ENCODE data around the gene GMDS. TPM values are rescaled to one million over a fixed set of nuclear protein-coding genes. Genes with fewer than 3 reads are reported as not detected.

GMDS gene
- total RNA-seq, 2 experiments from 2014 or later: 13.9 to 16.4 TPM

DNA sequence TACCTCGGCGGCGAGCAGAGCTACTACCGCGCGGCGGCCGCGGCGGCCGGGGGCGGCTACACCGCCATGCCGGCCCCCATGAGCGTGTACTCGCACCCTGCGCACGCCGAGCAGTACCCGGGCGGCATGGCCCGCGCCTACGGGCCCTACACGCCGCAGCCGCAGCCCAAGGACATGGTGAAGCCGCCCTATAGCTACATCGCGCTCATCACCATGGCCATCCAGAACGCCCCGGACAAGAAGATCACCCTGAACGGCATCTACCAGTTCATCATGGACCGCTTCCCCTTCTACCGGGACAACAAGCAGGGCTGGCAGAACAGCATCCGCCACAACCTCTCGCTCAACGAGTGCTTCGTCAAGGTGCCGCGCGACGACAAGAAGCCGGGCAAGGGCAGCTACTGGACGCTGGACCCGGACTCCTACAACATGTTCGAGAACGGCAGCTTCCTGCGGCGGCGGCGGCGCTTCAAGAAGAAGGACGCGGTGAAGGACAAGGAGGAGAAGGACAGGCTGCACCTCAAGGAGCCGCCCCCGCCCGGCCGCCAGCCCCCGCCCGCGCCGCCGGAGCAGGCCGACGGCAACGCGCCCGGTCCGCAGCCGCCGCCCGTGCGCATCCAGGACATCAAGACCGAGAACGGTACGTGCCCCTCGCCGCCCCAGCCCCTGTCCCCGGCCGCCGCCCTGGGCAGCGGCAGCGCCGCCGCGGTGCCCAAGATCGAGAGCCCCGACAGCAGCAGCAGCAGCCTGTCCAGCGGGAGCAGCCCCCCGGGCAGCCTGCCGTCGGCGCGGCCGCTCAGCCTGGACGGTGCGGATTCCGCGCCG lies 634.7 kb downstream of the GMDS start:
- no peak overlapping the region for H3K27ac Mint-ChIP-seq
- peaks cover 0 to 42% of the 10 kb centered on the region in 2 experiments for H3K9me3 ChIP-seq (ENCODE audit: control insufficient read depth in 1 of 2, insufficient read depth in 1 of 2, low read length in 2 of 2)

DNA sequence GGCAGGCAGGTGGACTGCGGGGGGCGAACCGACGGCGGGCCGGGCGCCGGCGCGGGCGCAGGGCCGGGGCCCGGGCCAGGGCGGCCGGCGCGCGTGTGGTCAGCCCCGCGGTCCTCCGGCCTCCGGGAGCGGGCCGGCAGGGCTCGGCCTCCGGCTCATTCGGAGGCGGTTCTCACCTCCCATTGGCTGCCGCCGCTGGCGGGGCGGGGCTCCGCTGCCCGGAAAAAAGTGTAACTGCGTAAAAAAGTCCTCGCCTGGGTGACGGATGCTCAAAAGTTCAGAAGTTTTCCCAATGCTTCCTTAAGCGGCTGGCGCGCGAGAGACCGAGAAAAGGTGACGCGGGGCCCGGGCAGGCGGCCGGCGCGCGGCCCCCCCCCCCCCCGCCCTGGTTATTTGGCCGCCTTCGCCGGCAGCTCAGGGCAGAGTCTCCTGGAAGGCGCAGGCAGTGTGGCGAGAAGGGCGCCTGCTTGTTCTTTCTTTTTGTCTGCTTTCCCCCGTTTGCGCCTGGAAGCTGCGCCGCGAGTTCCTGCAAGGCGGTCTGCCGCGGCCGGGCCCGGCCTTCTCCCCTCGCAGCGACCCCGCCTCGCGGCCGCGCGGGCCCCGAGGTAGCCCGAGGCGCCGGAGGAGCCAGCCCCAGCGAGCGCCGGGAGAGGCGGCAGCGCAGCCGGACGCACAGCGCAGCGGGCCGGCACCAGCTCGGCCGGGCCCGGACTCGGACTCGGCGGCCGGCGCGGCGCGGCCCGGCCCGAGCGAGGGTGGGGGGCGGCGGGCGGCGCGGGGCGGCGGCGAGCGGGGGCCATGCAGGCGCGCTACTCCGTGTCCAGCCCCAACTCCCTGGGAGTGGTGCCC lies 635.5 kb downstream of the GMDS start, which contains the start of gene FOXC1:
TSS of gene FOXC1 (plus strand) at position 268 of the 849 bp plus-strand sequence. CDS start at position 799, 531 bp downstream.
- no peaks in the 10 kb centered on the region for H3K36me3 ChIP-seq (ENCODE audit: insufficient read depth, low read length)
- peaks cover 72% of the 10 kb centered on the region for H3K4me1 ChIP-seq (ENCODE audit: insufficient read depth, low read length)
- Mint-ChIP-seq H3K9me3 (no peaks in the 10 kb centered on the region), H3K4me3 (peak within 1 kb of the TSS; percentile 85), H3K36me3 (ENCODE audit: low read depth) (peaks cover 6% of the 10 kb centered on the region), H3K27ac (no peak within 1 kb of the TSS), H3K4me1 (ENCODE audit: low read depth) (peaks cover 62% of the 10 kb centered on the region), H3K27me3 (peaks cover 70% of the 10 kb centered on the region)
- peak within 1 kb of the TSS; percentile 31 for H3K4me3 ChIP-seq (ENCODE audit: low read length)
- H3K27me3 ChIP-seq (ENCODE audit: control insufficient read depth in 1 of 2, insufficient read depth in 2 of 2, low read length in 2 of 2): peaks cover 68 to 77% of the 10 kb centered on the region in 2 experiments
- POLR2A ChIA-PET: no interaction called here
- CTCF ChIA-PET: no interaction called here
- ATAC-seq (ENCODE audit: poor library complexity) (no peak), DNase-seq (peak in 4 of 14 experiments; percentile 32 to 54 (median 44))
- TF ChIP-seq, protein P1, sequence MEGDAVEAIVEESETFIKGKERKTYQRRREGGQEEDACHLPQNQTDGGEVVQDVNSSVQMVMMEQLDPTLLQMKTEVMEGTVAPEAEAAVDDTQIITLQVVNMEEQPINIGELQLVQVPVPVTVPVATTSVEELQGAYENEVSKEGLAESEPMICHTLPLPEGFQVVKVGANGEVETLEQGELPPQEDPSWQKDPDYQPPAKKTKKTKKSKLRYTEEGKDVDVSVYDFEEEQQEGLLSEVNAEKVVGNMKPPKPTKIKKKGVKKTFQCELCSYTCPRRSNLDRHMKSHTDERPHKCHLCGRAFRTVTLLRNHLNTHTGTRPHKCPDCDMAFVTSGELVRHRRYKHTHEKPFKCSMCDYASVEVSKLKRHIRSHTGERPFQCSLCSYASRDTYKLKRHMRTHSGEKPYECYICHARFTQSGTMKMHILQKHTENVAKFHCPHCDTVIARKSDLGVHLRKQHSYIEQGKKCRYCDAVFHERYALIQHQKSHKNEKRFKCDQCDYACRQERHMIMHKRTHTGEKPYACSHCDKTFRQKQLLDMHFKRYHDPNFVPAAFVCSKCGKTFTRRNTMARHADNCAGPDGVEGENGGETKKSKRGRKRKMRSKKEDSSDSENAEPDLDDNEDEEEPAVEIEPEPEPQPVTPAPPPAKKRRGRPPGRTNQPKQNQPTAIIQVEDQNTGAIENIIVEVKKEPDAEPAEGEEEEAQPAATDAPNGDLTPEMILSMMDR (IDR thresholded peaks at IDR 0.05): no peak
- no peak within 1 kb of the TSS for H3K27ac ChIP-seq (ENCODE audit: low read depth in 1 of 2, low read length in 2 of 2)
- H3K9me3 ChIP-seq (ENCODE audit: control insufficient read depth in 1 of 2, insufficient read depth in 1 of 2, low read length in 2 of 2): peaks cover 0 to 40% of the 10 kb centered on the region in 2 experiments
- intact Hi-C loops (cut with DNase I, micrococcal nuclease): loop anchor here in 1 of 2 experiments (10.0 kb wide), 1 partner anchor 835 kb away; no protein-coding TSS in a partner anchor

More for the DNA sequence above, 634.7 kb downstream of the GMDS start:
- no peaks in the 10 kb centered on the region for H3K9me3 Mint-ChIP-seq
- ATAC-seq (ENCODE audit: poor library complexity) (peak; percentile 13), DNase-seq (peak in 3 of 14 experiments; percentile 10 to 50 (median 41))
- intact Hi-C loops (cut with DNase I, micrococcal nuclease): no loop called here
- Histone ChIP-seq H3K4me3 (ENCODE audit: low read length) (peak overlapping the region; percentile 31), H3K27me3 (ENCODE audit: control insufficient read depth in 1 of 2, insufficient read depth in 2 of 2, low read length in 2 of 2) (peaks cover 67 to 79% of the 10 kb centered on the region in 2 experiments), H3K4me1 (ENCODE audit: insufficient read depth, low read length) (peaks cover 63% of the 10 kb centered on the region), H3K27ac (ENCODE audit: low read depth in 1 of 2, low read length in 2 of 2) (no peak overlapping the region), H3K36me3 (ENCODE audit: insufficient read depth, low read length) (no peaks in the 10 kb centered on the region)
- ChIA-PET CTCF (interaction anchor here (0.9 kb wide), 1 partner anchor 14 kb away, joined by 3 read pairs; no protein-coding TSS in a partner anchor), POLR2A (no interaction called here)
- H3K4me3 Mint-ChIP-seq: peak overlapping the region; percentile 83
- H3K27me3 Mint-ChIP-seq: peaks cover 69% of the 10 kb centered on the region
- TF ChIP-seq, protein P1 (IDR thresholded peaks at IDR 0.05): no peak
- H3K36me3 Mint-ChIP-seq (ENCODE audit: low read depth): peaks cover 6% of the 10 kb centered on the region
- peaks cover 56% of the 10 kb centered on the region for H3K4me1 Mint-ChIP-seq (ENCODE audit: low read depth)

DNA sequence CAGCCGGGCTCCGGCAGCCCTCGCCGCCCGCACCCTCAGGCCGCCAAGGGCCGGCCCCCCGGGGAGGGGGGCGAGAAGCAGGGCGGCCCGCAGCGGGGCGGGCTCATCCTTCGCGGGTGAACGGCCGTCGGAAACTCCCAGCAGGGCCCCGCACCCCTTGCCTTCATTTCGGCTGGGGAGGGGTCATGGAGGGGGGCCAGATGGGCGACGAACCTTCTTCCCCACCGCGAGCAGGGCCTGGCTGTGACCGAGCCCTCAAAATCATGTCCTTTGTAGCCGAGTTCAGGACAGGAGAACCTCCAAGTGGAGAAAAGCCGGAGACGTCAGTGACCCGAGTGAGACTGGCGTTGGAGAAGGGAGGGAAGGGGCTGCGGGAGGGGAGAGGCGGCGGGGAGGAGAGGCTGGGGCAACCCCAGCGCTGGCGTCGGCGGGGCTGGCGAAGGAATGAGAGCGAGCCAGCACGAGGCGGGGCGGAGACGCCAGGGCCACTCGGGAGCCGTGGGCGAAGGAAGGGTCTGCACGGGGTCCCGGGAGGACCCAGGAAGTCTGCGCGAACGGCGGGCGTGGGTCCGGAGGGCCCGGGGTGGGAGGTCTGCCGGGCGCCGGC lies 636.3 kb downstream of the GMDS start:
- H3K27ac ChIP-seq (ENCODE audit: low read depth in 1 of 2, low read length in 2 of 2): no peak overlapping the region
- Mint-ChIP-seq H3K4me3 (peak overlapping the region; percentile 78), H3K27ac (no peak overlapping the region), H3K27me3 (peaks cover 70% of the 10 kb centered on the region), H3K4me1 (ENCODE audit: low read depth) (peaks cover 62% of the 10 kb centered on the region), H3K36me3 (ENCODE audit: low read depth) (peaks cover 6% of the 10 kb centered on the region), H3K9me3 (no peaks in the 10 kb centered on the region)
- H3K4me3 ChIP-seq (ENCODE audit: low read length): no peak overlapping the region
- peaks cover 72% of the 10 kb centered on the region for H3K4me1 ChIP-seq (ENCODE audit: insufficient read depth, low read length)
- peaks cover 67 to 80% of the 10 kb centered on the region in 2 experiments for H3K27me3 ChIP-seq (ENCODE audit: control insufficient read depth in 1 of 2, insufficient read depth in 2 of 2, low read length in 2 of 2)
- no peaks in the 10 kb centered on the region for H3K36me3 ChIP-seq (ENCODE audit: insufficient read depth, low read length)
- CTCF ChIA-PET: no interaction called here
- peaks cover 0 to 36% of the 10 kb centered on the region in 2 experiments for H3K9me3 ChIP-seq (ENCODE audit: control insufficient read depth in 1 of 2, insufficient read depth in 1 of 2, low read length in 2 of 2)
- TF ChIP-seq, protein P1 (IDR thresholded peaks at IDR 0.05): no peak
- intact Hi-C loops (cut with DNase I, micrococcal nuclease): loop anchor here in 1 of 2 experiments (10.0 kb wide), 1 partner anchor 836 kb away; no protein-coding TSS in a partner anchor
- POLR2A ChIA-PET: no interaction called here
- ATAC-seq (ENCODE audit: poor library complexity) (no peak), DNase-seq (peak in 1 of 14 experiments; percentile 25)

Data from CD4-positive, alpha-beta T cell (primary cell).